HG02588 (cell line): ENCODE measurements around the gene KCNJ6.
"Not testable (repeated sequence)": the region's sequence is repeated elsewhere in the genome, so short reads cannot be mapped to it uniquely, and the experiment has no call there.

Source experiments
- ATAC-seq: cut with Tn5 transposase; IDR thresholded peaks from one replicate; pipeline ENCODE4 v1.9.1; 2021; ENCODE audit warnings: mild to moderate bottlenecking, moderate library complexity; ENCODE audit not compliant: unreplicated experiment

The KCNJ6 gene

GRCh38 chr21:37916310-37917051 is at the start of gene KCNJ6:
KCNJ6 (minus strand) TSS chr21:37916457; CDS start chr21:37840682, 75,775 bp downstream.
- no peak for ATAC-seq

- no peak for ATAC-seq
Observed at GRCh38 chr21:37965088-37965805, 49.0 kb upstream of the KCNJ6 start.

GRCh38 chr21:37958537-37958936 is 42.3 kb upstream of the KCNJ6 start:
- ATAC-seq, result no peak

GRCh38 chr21:37956772-37957171 is 40.5 kb upstream of the KCNJ6 start:
- no peak for ATAC-seq

GRCh38 chr21:37945036-37945435 is 28.8 kb upstream of the KCNJ6 start:
- ATAC-seq, result no peak

- ATAC-seq, result no peak
Observed at GRCh38 chr21:37944496-37944895, 28.2 kb upstream of the KCNJ6 start.

- ATAC-seq, result no peak
Observed at GRCh38 chr21:37940691-37941090, 24.4 kb upstream of the KCNJ6 start.

GRCh38 chr21:37939838-37940237 is 23.6 kb upstream of the KCNJ6 start:
- ATAC-seq, result no peak

GRCh38 chr21:37939251-37939650 is 23.0 kb upstream of the KCNJ6 start:
- ATAC-seq, result no peak

- no peak for ATAC-seq
Observed at GRCh38 chr21:37937668-37938067, 21.4 kb upstream of the KCNJ6 start.

GRCh38 chr21:37936010-37936785 is 19.9 kb upstream of the KCNJ6 start:
- no peak for ATAC-seq

- ATAC-seq, result no peak
Observed at GRCh38 chr21:37932936-37933335, 16.7 kb upstream of the KCNJ6 start.

GRCh38 chr21:37927711-37928110 is 11.5 kb upstream of the KCNJ6 start:
- no peak for ATAC-seq

GRCh38 chr21:37921091-37921490 is 4.8 kb upstream of the KCNJ6 start:
- no peak for ATAC-seq

GRCh38 chr21:37920302-37920701 is 4.0 kb upstream of the KCNJ6 start:
- not testable (repeated sequence) for ATAC-seq

GRCh38 chr21:37917612-37918011 is 1.4 kb upstream of the KCNJ6 start:
- ATAC-seq, result no peak

GRCh38 chr21:37915941-37916309 is 332 bp downstream of the KCNJ6 start:
- no peak for ATAC-seq

GRCh38 chr21:37915497-37915911 is 753 bp downstream of the KCNJ6 start:
- no peak for ATAC-seq

- ATAC-seq, result no peak
Observed at GRCh38 chr21:37912616-37913015, 3.6 kb downstream of the KCNJ6 start.

GRCh38 chr21:37909936-37910335 is 6.3 kb downstream of the KCNJ6 start:
- ATAC-seq, result no peak

GRCh38 chr21:37908691-37909090 is 7.6 kb downstream of the KCNJ6 start:
- ATAC-seq, result no peak

- ATAC-seq, result no peak
Observed at GRCh38 chr21:37907076-37907475, 9.2 kb downstream of the KCNJ6 start.
